CD1c-positive myeloid dendritic cell (primary cell): Measurements from ENCODE around the gene HTR3C.
"Not testable (repeated sequence)": the region's sequence is repeated elsewhere in the genome, so short reads cannot be mapped to it uniquely, and the experiment has no call there.

Experiments
- DNase-seq: peaks from one replicate; pipeline ENCODE4 v3.0.0-alpha.2; 2016; ENCODE audit errors: extremely low spot score

The HTR3C gene, protein sequence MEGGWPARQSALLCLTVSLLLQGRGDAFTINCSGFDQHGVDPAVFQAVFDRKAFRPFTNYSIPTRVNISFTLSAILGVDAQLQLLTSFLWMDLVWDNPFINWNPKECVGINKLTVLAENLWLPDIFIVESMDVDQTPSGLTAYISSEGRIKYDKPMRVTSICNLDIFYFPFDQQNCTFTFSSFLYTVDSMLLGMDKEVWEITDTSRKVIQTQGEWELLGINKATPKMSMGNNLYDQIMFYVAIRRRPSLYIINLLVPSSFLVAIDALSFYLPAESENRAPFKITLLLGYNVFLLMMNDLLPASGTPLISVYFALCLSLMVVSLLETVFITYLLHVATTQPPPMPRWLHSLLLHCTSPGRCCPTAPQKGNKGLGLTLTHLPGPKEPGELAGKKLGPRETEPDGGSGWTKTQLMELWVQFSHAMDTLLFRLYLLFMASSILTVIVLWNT

DNA sequence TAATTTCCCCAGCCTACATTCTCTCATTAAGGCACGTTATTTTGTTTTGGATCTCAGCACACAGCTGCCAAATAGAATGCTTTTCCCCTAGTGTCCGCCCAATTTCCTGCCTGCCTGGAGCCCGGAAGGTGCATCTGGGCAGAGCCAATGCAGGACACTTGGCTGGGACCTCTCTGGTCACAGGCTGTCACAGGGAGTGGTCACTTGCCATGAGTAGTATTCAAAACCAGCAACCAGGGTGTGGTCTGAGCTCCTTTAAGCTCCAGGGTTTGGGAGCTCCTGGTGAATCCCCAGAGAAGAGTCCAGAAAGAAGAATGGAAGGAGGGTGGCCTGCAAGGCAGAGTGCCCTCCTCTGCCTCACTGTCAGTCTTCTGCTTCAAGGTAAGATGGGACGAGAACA lies at the start of gene HTR3C:
Gene HTR3C (plus strand): TSS at position 281 of the 400 bp plus-strand sequence. CDS start 34 bp downstream, at position 315.
- no peak for DNase-seq

DNA sequence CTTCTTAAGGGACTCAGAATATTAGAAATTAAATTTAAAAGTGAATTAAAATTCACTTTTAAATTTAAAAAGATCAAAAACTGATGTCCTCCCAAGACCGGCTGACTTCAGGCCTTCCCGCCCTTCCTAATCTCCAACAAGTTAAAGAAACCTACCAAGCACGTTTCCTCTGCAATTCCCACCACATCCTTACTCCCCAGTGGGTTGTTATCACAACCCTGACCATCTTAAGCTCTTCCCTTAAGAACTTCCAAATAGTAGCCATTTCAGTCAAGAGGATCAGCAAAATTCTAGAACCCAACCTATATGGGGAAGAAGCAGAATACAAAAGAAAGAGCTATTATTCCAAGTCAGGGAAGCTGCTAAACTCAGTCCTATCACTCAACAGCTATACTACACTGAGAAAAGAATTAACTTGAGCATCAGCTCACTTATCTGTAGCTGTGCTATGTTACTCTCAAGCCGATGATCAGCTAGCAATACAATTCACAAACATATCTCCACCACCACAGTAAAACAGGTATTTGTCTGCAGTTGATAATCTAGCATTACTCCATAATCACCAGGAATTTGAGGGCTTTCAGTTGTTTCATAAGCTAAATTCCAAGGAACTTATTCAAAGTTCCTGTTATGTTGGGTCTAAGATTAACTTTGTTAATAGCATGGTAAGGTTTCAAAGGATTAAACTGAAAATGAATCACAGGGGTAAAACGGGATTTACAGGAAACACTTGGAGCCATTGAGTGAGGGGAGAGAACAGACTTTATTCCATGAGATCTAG lies 49.5 kb upstream of the HTR3C start:
- no peak for DNase-seq

DNA sequence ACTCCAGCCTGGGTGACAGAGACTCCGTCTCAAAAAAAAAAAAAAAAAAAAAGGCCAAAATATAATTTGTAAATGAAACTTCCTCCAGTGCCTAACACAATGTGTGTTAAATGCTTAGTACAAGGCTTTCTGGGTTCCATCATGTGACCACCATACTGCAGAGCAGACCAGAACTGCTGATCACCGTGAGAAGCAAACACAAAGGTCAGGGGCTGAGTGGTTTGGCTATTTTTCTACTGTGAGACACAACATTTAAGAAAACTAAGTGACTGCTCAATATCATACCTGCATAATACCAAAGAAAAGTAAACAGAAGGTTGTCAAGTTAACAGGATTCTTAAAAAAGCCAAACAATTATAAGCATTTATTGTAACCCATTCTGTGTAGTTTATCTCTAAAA lies 48.4 kb upstream of the HTR3C start:
- peak; percentile 52 for DNase-seq

DNA sequence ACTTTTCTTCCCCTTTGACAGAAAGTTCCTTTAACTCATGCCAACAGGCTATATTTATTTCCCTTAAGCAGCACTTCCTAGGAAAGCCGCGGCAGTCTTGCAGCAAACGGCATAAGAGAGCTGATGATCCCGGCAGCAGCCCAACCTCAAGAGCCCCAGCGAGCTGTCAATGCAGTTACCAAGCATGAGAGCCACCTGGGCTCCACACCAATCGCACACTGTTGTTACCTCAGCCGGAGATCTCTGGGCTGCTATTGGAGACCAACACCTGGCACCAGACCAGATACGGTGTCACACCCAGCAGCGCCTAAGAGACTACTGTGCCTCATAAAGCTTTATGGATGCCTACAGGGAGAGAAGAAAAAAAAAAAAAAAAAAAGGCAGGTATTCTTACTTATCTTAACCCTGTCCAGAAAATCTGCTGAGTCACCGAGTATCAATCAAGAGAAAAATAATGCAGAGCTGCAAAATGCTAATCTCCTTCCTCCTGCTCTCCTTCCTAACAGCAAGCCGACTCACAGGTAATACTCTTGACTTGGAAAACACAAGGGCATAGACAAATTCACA lies 46.8 kb upstream of the HTR3C start:
- DNase-seq: peak; percentile 77

DNA sequence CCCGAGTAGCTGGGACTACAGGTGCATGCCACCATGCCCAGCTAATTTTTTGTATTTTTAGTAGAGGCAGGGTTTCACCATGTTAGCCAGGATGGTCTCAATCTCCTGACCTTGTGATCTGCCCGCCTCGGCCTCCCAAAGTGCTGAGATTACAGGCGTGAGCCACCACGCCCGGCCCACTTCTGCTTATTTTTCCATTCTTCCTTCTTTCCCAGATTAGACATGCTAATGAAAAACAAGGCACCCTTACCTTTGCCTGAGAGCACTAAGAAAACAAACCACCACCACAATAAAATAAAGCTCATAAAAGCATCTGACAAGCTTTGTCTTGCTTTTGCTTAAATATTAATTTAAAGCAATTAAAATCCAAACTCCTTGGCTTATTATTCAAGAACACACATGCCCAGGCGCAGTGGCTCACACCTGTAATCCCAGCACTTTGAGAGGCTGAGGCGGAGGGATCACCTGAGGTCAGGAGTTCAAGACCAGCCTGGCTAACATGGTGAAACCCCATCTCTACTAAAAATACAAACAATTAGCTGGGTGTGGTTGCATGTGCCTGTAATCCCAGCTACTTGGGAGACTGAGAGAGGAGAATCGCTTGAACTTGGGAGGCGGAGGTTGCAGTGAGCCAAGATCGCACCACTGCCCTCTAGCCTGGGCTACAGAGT lies 45.6 kb upstream of the HTR3C start:
- DNase-seq: peak; percentile 16

DNA sequence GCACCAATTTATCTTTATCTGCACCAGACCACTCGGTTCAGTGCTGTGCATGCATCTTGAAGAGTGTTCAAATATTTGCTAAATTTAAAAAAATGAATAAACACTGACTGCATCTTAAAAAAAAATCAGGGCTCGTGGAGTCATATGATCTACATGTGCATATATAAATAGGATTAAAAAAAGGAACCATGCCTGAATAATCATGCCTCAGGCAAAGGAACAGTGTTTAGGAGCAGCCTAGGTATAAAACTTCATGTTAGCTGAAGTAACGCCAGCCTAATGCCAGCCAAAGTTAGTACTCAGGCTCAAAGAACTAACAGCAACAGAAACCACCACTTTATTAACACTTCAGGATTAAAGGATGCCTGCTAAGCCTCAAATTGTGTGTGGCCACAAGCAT lies 44.7 kb upstream of the HTR3C start:
- peak; percentile 23 for DNase-seq

DNA sequence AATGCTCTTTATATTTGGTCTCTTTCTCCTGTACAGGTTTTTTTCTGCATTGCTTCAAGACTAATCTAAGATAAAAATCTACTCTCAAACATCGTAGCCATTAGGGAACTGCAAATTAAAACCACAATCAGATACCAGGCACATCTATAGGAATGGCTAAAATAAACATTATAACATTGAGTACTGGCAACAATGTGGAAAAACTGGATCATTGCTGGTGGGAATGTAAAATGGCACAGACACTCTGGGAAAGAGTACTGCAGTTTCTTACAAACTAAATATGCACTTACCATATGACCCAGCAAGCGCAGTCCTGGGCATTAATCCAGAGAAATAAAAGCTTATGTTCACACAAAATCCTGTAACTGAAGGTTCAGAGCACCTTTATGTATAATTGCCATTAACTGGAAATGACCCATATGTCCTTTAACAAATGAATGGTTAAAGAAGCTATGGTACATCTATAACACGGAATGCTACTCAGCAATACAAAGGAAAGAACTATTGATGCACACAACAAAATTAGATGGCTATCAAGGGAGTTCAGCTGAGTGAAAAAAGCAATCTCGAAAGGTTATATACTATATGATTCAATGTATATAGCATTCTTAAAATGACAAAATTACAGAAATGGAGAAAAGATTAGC lies 41.5 kb upstream of the HTR3C start:
- no peak for DNase-seq

DNA sequence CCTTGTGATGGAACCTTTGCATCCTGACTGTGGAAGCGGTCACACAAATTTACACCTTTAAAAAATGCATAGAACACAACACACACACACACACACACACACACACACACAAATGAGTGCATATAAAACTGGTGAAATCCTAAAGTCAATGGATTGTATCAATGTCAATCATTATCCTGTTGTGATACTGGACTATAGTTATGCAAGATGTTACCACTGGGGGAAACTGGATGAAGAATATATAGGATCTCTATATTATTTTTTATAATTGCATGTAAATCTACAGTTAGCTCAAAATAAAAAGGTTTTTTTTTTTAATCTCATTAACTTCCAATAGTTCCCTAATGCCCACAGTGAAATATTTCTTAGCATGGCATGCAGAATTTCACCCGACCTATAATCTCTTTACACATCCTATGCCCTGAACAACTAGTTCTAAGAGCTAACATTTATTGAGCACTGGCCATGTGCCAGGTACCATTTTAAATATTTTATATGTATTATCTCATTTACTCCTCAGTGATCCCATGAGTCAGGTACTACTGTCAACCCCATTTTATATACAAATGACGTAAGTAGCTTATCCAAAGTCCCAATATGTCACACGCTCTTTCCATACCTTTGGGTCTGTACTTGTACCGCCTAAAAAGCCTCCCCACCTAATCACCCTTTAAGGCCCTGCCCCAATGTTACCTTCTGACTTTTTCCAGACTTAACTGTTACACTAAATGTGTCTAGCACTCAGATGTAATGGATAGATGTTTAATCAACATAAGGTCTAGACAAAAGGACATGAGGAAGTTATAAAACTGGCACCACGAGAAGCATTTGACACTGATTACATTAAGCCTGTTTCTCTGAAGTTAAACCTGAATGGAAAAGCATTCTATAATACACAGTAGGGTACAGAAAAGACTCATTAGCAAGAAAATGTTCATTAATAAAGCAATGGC lies 40.6 kb upstream of the HTR3C start:
- DNase-seq: no peak

DNA sequence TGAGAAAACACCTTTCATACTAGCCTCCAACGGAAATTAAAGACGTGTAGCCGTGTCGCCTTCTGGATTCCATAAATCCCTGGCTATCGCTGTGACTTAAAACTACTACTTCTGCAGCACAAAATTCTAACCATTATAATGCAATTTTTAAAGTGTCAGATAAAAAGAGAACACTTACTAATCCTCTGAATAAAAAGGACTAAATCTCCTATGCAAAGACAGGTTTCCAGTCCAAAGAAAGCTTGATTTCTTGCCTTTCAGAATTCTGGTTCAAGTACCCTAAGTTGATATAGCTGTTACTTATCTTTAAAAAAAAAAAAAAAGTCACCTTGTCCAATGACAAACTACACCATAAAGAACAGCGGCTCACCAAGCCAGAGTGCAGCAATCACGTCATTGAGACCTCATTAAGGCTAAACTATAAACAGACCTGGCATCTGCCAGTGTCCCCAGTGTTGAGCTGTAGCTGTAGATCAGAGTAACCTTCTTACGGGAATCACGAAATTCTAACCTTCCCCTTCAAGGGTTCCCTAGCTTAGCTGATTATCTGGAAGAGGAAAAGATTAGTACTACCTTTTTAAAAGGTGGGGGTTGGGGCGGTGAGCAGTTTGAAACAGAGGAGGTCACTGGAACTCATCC lies 37.3 kb upstream of the HTR3C start:
- DNase-seq: no peak

DNA sequence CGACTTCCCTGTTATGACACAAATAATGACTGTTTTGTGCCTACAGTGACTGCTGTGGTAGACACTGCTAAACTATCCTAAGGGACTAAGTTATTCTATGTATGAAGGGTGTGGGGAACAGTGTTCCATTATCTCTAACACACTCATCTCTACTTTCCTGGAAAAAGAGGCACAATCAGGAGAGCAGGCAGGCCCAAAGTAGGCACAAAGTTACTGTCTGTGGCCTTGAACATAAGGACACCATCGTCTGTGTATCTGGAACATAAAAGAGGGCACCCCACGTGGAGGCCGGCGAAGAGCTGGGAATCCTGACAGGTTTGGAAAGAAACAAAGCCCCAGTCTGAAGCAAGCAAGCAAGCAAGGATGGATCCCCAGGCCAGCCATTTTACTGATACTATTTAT lies 36.7 kb upstream of the HTR3C start:
- no peak for DNase-seq

DNA sequence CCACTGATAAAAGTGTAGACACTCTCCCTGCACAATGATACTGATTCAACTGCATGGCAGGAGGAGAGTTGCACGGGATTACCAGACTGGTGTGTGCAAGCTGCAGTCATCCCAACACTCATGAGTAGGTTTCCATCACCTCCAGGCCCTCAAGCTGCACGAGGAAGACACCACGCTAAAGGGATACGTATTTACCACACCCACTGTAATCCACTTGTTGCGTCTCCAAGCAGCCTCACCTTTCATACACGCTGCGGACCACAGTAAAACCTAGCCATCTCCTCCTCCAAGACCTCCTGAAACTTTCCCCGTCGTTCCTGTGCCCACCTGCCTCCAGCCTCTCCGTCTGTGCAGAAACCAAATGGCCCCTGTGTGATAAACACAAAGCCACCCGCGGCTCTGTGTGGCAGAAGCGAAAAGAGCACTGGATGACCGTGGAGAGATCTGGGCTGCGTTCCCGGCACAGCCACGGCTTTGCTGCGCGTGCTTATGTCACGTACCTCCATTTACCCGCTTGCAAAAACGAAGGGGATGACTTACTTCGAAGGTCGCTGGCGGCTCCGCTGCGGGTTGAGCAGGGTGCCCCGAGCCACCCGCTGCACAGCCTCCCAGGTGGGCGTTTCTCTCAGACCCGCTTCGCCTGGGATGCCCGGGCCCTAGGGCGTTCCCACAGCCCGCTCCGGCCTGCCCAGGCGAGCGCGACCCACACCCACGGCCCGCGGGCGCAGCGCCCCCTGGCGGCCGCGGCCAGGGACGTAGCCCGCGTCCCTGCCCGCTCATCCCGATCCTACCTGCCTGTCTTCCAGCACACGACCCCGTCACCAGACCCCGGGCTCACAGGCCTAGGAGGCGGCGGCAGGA lies 35.8 kb upstream of the HTR3C start:
- peak; percentile 77 for DNase-seq

DNA sequence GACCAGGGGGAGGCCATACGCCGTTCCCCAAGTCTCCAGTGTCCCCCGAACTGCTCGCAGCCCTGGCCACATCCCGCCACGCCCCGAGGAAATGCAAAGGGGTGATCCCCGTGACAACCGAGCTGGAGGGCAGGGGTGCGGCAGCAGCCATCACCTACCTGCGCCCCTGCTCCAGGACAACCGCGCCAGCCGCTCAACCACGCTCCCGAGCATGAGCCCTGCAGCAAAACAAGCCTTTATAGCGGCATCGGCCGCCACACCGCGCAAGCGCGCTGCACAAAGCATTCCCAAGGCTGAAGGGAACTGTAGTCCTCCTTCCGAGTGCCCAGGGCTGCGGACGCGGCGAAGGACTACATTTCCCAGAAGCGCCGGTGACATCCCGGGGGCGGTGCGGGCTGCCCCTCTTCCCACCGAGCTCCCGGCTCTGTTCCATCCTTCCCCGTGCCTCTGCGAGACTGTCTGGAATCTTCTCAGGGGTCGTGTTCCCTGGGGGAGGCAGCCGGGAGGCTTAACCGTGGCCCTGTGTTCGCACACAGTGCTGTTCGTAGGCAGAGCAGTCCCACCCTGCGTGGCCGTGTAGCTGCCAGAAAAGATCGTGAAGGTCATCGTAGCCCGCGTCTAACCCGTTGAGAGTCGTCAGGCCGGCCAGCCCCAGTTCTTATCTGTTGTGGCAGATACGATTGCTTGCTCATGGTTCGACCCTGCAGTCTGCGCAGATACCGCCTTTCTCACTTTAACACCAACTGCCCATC lies 35.0 kb upstream of the HTR3C start, which contains the start of gene ABCC5:
Gene ABCC5 (minus strand): TSS at position 213 of the 752 bp plus-strand sequence. CDS start 3,492 bp downstream, outside the sequence.
- peak; percentile 94 for DNase-seq

DNA sequence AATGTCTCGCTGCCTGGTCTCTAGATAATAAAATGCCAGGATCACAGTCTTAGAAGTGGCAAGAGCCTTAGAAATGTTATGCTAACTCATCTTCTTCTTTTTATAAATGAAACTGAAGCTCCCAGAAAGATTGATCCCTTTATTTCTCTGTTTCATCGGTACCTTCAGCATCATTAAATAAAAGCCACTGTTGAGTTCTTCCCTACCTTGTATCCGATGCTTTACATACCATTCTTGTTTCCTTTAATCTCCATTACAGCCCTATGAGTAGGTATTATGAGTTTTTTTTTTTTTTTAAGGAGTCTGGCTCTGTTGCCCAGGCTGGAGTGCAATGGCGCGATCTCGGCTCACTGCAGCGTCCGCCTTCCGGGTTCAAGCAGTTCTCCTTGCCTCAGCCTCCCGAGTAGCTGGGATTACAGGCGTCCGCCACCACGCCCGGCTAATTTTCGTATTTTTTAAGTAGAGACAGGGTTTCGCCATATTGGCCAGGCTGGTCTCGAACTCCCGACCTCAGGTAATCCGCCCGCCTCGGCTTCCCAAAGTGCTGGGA lies 34.3 kb upstream of the HTR3C start:
- no peak for DNase-seq

DNA sequence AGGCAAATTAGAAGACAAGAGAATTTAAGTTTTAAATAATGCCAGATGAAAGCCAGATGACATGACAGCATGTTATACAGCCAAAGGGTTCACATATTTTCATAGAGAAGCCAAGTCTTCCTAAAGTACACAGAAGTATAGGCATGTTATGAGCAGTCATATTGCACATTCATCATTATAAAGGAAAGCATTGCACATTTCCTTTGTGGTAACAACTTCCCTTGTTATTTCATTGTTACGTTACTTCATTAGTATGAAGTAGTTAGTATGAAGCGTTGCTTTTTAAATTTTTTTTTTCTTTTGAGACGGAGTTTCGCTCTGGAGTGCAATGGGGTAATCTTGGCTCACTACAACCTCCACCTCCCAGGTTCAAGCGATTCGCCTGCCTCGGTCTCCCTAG lies 30.5 kb upstream of the HTR3C start:
- peak; percentile 47 for DNase-seq

DNA sequence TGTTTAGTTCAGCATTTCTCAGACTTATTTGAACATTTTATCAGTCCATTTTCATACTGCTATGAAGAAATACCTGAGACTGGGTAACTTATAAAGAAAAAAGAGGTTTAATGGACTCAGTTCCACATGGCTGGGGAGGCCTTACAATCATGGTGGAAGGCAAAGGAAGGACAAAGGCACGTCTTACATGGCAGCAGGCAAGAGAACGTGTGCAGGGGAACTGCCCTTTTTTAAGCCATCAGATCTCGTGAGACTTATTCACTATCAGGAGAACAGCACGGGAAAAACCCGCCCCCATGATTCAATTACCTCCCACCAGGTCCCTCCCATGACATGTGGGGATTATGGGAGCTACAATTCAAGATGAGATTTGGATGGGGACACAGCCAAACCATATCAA lies 27.6 kb upstream of the HTR3C start:
- not testable (repeated sequence) for DNase-seq

DNA sequence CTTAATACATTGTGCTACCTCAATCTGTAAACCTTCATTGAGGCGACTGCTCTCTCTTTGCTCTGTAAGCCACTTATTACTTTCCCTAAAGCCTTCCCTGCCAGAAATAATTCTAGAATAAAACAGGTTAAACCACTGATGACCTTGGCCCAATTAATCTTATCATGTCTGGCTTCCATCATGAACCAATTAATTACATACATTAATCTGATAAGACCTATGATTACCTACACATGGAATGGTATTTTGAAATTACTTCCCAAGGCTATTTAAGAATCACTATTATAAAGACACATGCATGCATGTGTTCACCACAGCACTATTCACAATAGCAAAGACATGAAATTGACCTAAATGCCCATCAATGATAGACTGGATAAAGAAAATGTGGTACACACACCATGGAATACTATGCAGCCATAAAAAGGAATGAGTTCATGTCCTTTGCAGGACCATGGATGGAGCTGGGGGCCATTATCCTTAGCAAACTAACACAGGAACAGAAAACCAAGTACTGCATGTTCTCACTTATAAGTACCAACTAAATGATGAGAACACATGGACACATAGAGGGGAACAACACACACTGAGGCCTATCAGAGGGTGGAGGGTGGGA lies 24.5 kb upstream of the HTR3C start:
- DNase-seq: not testable (repeated sequence)

DNA sequence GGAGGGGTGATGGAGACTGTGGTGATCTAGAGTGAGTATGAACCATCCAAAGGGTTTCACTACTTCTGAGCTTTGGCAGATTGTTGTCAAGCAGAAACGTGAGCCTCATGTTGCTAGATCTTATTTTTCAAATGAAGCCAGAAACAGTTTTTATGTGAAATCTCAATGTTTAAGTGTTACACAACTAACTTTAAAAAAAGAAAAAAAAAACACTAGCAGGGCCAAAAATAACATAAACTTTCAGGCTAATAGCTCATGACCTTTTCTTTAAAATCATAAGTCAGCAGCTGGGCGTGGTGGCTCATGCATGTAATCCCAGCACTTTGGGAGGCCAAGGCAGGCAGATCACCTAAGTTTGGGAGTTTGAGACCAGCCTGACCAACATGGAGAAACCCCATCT lies 23.4 kb upstream of the HTR3C start:
- no peak for DNase-seq
